Neural crest cell (in vitro differentiated cells): Measurements from ENCODE around the gene GGACT. TPM values are rescaled to one million over a fixed set of nuclear protein-coding genes. Genes with fewer than 3 reads are reported as not detected.

Experiments
- DNase-seq: peaks from one replicate; pipeline ENCODE4 v3.0.0; 2021; ENCODE audit warnings: low read depth, mixed read lengths, low spot score
- H3K27ac Mint-ChIP-seq: one replicate; pipeline ENCODE4 v1.8.0; 2021; ENCODE audit warnings: mild to moderate bottlenecking, mixed read lengths; ENCODE audit not compliant: unreplicated experiment
- H3K27me3 Mint-ChIP-seq: 2 replicates; pipeline ENCODE4 v1.8.0; 2021; ENCODE audit warnings: low read depth, mild to moderate bottlenecking, mixed read lengths
- H3K36me3 Mint-ChIP-seq: 2 replicates; pipeline ENCODE4 v1.8.0; 2021; ENCODE audit warnings: low read depth, mild to moderate bottlenecking, mixed read lengths
- H3K4me1 Mint-ChIP-seq: 2 replicates; pipeline ENCODE4 v1.8.0; 2021; ENCODE audit warnings: mixed read lengths
- H3K4me3 Mint-ChIP-seq: one replicate; pipeline ENCODE4 v1.8.0; 2021; ENCODE audit warnings: mild to moderate bottlenecking, mixed read lengths
- H3K9me3 Mint-ChIP-seq: 2 replicates; pipeline ENCODE4 v1.8.0; 2021; ENCODE audit warnings: mixed read lengths
- CTCF ChIP-seq: fragments of 200-600 bp; sonication (generic); conservative IDR thresholded peaks from 2 replicates; pipeline ENCODE4 v1.5.0; 2021; ENCODE audit warnings: antibody characterized with exemption, mild to moderate bottlenecking
- total RNA-seq: library from RNA; stranded (reverse); gene quantifications from 2 replicates; pipeline ENCODE4 v1.2.1, GENCODE V29; 2021

The GGACT gene
- total RNA-seq, 1 donor from 2014 or later, result 5.9 TPM

- Mint-ChIP-seq H3K36me3 (peaks cover 2% of the 10 kb centered on the region), H3K27ac (no peak overlapping the region), H3K9me3 (peaks cover 3% of the 10 kb centered on the region), H3K27me3 (no peaks in the 10 kb centered on the region), H3K4me1 (peaks cover 9% of the 10 kb centered on the region), H3K4me3 (no peak overlapping the region)
- no peak for TF ChIP-seq CTCF
- DNase-seq, result no peak
Observed at GRCh38 chr13:100561599-100562204, 26.9 kb downstream of the GGACT start.

GRCh38 chr13:100561158-100561499 lies 27.5 kb downstream of the GGACT start:
- no peak for TF ChIP-seq CTCF
- Mint-ChIP-seq H3K27ac (no peak overlapping the region), H3K4me1 (peaks cover 9% of the 10 kb centered on the region), H3K9me3 (peaks cover 3% of the 10 kb centered on the region), H3K36me3 (no peaks in the 10 kb centered on the region), H3K4me3 (no peak overlapping the region), H3K27me3 (no peaks in the 10 kb centered on the region)
- no peak for DNase-seq

GRCh38 chr13:100560498-100561157 lies 28.0 kb downstream of the GGACT start:
- H3K27me3 Mint-ChIP-seq, result no peaks in the 10 kb centered on the region
- peak overlapping the region; percentile 5 for H3K27ac Mint-ChIP-seq
- H3K4me1 Mint-ChIP-seq, result peaks cover 9% of the 10 kb centered on the region
- peaks cover 3% of the 10 kb centered on the region for H3K9me3 Mint-ChIP-seq
- no peak for TF ChIP-seq CTCF
- H3K36me3 Mint-ChIP-seq, result no peaks in the 10 kb centered on the region
- H3K4me3 Mint-ChIP-seq, result no peak overlapping the region
- DNase-seq, result no peak

- no peak overlapping the region for H3K27ac Mint-ChIP-seq
- no peak for TF ChIP-seq CTCF
- no peak overlapping the region for H3K4me3 Mint-ChIP-seq
- peaks cover under 1% of the 10 kb centered on the region for H3K9me3 Mint-ChIP-seq
- DNase-seq, result no peak
- no peaks in the 10 kb centered on the region for H3K27me3 Mint-ChIP-seq
- H3K4me1 Mint-ChIP-seq, result peaks cover 9% of the 10 kb centered on the region
- no peaks in the 10 kb centered on the region for H3K36me3 Mint-ChIP-seq
Observed at GRCh38 chr13:100559886-100560285, 28.7 kb downstream of the GGACT start.

GRCh38 chr13:100552755-100553154 lies 35.8 kb downstream of the GGACT start:
- Mint-ChIP-seq H3K27me3 (no peaks in the 10 kb centered on the region), H3K36me3 (no peaks in the 10 kb centered on the region), H3K27ac (peak overlapping the region; percentile 12), H3K9me3 (peaks cover 3% of the 10 kb centered on the region), H3K4me1 (peaks cover 19% of the 10 kb centered on the region), H3K4me3 (no peak overlapping the region)
- DNase-seq, result no peak
- TF ChIP-seq CTCF, result no peak
